ENCODE measurements around the gene CSTF1. TPM values are rescaled to one million over a fixed set of nuclear protein-coding genes. Genes with fewer than 3 reads are reported as not detected.

Gene CSTF1
- total RNA-seq, 1 experiment from 2014 or later = 44.5 TPM

DNA sequence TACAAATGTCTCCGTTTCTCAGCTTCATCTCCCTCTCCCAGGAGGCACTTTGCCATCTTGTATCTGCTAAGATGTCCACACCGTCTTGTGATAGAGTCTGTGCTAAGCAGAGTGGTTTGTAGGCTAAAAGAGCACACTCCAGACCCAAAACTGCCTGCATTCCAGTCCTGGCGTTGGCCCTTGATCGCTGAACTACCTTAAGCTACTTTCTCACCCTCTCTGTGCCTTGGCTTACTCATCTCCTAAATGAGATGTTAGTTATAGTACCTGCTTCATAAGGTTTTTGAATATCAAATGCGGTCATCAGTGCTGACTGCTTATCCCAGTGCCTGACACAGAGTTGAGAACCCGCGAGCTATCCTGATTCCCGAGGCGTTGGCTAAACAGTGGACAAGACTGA, 33.6 kb downstream of the CSTF1 start:
- intact Hi-C loops (cut with micrococcal nuclease) = no loop called here
- H3K4me3 ChIP-seq (replicated peaks in 1 of 2; ENCODE audit: low read depth in 1 of 2, low read length in 2 of 2) = no peak overlapping the region
- H3K9me3 ChIP-seq (ENCODE audit: control insufficient read depth in 1 of 2, insufficient read depth in 1 of 2, low read depth in 1 of 2, low read length in 2 of 2) = no peaks in the 10 kb centered on the region
- no peak overlapping the region for H3K4me2 ChIP-seq (ENCODE audit: low read length)
- H4K20me1 ChIP-seq (ENCODE audit: insufficient read depth) = no peaks in the 10 kb centered on the region
- DNase-seq (ENCODE audit: low read depth, low spot score) (no peak), ATAC-seq (no peak)
- TF ChIP-seq EZH2 (IDR thresholded peaks at IDR 0.05) (no peak), TCF7L2 (IDR thresholded peaks at IDR 0.05; ENCODE audit: borderline replicate concordance, extremely low read depth, insufficient read depth, insufficient read length) (no peak), ZFX (IDR thresholded peaks at IDR 0.05) (no peak), SIN3A (IDR thresholded peaks at IDR 0.05; ENCODE audit: low read depth) (no peak), ZNF274 (IDR thresholded peaks at IDR 0.05; ENCODE audit: low read depth, low read length) (no peak), SRF (IDR thresholded peaks at IDR 0.05; ENCODE audit: low read depth) (no peak), EGR1 (IDR thresholded peaks at IDR 0.05; ENCODE audit: low read depth) (no peak), SP1 (IDR thresholded peaks at IDR 0.05; ENCODE audit: low read depth) (no peak), CBX3 (IDR thresholded peaks at IDR 0.05; ENCODE audit: low read depth) (no peak), YY1 (IDR thresholded peaks at IDR 0.05; ENCODE audit: extremely low read depth, insufficient replicate concordance, low read depth, low read length) (no peak)
- TF ChIP-seq, protein P1, sequence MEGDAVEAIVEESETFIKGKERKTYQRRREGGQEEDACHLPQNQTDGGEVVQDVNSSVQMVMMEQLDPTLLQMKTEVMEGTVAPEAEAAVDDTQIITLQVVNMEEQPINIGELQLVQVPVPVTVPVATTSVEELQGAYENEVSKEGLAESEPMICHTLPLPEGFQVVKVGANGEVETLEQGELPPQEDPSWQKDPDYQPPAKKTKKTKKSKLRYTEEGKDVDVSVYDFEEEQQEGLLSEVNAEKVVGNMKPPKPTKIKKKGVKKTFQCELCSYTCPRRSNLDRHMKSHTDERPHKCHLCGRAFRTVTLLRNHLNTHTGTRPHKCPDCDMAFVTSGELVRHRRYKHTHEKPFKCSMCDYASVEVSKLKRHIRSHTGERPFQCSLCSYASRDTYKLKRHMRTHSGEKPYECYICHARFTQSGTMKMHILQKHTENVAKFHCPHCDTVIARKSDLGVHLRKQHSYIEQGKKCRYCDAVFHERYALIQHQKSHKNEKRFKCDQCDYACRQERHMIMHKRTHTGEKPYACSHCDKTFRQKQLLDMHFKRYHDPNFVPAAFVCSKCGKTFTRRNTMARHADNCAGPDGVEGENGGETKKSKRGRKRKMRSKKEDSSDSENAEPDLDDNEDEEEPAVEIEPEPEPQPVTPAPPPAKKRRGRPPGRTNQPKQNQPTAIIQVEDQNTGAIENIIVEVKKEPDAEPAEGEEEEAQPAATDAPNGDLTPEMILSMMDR (IDR thresholded peaks at IDR 0.05 in 2 of 3, conservative IDR thresholded peaks at IDR 0.05 in 1 of 3; ENCODE audit: borderline replicate concordance in 1 of 3, insufficient read depth in 1 of 3, low read depth in 2 of 3, low read length in 2 of 3) = no peak
- TF ChIP-seq, protein P2, sequence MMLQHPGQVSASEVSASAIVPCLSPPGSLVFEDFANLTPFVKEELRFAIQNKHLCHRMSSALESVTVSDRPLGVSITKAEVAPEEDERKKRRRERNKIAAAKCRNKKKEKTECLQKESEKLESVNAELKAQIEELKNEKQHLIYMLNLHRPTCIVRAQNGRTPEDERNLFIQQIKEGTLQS (IDR thresholded peaks at IDR 0.05) = no peak
- TF ChIP-seq, protein P3, sequence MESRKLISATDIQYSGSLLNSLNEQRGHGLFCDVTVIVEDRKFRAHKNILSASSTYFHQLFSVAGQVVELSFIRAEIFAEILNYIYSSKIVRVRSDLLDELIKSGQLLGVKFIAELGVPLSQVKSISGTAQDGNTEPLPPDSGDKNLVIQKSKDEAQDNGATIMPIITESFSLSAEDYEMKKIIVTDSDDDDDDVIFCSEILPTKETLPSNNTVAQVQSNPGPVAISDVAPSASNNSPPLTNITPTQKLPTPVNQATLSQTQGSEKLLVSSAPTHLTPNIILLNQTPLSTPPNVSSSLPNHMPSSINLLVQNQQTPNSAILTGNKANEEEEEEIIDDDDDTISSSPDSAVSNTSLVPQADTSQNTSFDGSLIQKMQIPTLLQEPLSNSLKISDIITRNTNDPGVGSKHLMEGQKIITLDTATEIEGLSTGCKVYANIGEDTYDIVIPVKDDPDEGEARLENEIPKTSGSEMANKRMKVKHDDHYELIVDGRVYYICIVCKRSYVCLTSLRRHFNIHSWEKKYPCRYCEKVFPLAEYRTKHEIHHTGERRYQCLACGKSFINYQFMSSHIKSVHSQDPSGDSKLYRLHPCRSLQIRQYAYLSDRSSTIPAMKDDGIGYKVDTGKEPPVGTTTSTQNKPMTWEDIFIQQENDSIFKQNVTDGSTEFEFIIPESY (IDR thresholded peaks at IDR 0.05; ENCODE audit: extremely low read depth, insufficient replicate concordance, low read length) = no peak
- no peak overlapping the region for H2AFZ ChIP-seq (ENCODE audit: low read depth, low read length, poor library complexity, severe bottlenecking)
- no peaks in the 10 kb centered on the region for H3K9me2 ChIP-seq (ENCODE audit: insufficient read depth)
- ChIA-PET RAD21 (ENCODE audit: low non-redundant PET in 1 of 2, low total read pairs in 2 of 2, uncharacterized antibody in 2 of 2, unreplicated experiment in 2 of 2) (no interaction called here), CTCF (no interaction called here), POLR2A (no interaction called here)
- no peaks in the 10 kb centered on the region for H3K36me3 ChIP-seq (ENCODE audit: control insufficient read depth in 1 of 2, insufficient read depth in 2 of 2, low read length in 2 of 2)
- no peak overlapping the region for H3K27ac ChIP-seq (ENCODE audit: low read depth, low read length)
- no peaks in the 10 kb centered on the region for H3K27me3 ChIP-seq (ENCODE audit: insufficient read depth, low read length)
- H3K9ac ChIP-seq (ENCODE audit: low read length) = no peak overlapping the region
- H3K79me2 ChIP-seq (ENCODE audit: insufficient read depth, low read length) = no peaks in the 10 kb centered on the region
- peaks cover 15 to 32% of the 10 kb centered on the region in 2 experiments for H3K4me1 ChIP-seq (ENCODE audit: control insufficient read depth in 1 of 2, insufficient read depth in 2 of 2, low read length in 2 of 2)
- BruUV-seq (replicated peaks) = no TSS peak
